ENCODE results near the gene DTWD1. TPM values are rescaled to one million over a fixed set of nuclear protein-coding genes. Genes with fewer than 3 reads are reported as not detected.
"Not testable (repeated sequence)": the region's sequence is repeated elsewhere in the genome, so short reads cannot be mapped to it uniquely, and the experiment has no call there.

The DTWD1 gene
- polyA plus RNA-seq, 3 donors: 8.3 to 11.8 (median 10.2) TPM

GRCh38 chr15:49664716-49665115 is 43.9 kb downstream of the DTWD1 start:
- Mint-ChIP-seq H3K27me3 (ENCODE audit: low read depth in 3 of 3) (no peaks in the 10 kb centered on the region), H3K4me1 (peaks cover 8% of the 10 kb centered on the region), H3K4me3 (no peak overlapping the region), H3K9me3 (peaks cover 0 to 2% (median 0%) of the 10 kb centered on the region in 7 donors), H3K27ac (no peak overlapping the region), H3K36me3 (no peaks in the 10 kb centered on the region)
- Histone ChIP-seq H3K36me3 (replicated peaks in 1 of 2; ENCODE audit: control insufficient read depth in 1 of 2, insufficient read depth in 2 of 2, low read length in 2 of 2) (no peaks in the 10 kb centered on the region), H3K9me3 (replicated peaks in 1 of 2; ENCODE audit: control insufficient read depth in 1 of 2, insufficient read depth in 1 of 2, low read length in 2 of 2) (no peaks in the 10 kb centered on the region), H4K20me1 (ENCODE audit: insufficient read depth, low read length) (no peaks in the 10 kb centered on the region), H3K4me2 (replicated peaks; ENCODE audit: extremely low read depth, low read length, poor library complexity, severe bottlenecking) (no peak overlapping the region), H3K4me3 (replicated peaks in 1 of 3; ENCODE audit: low read depth in 2 of 3, low read length in 3 of 3) (no peak overlapping the region), H3K4me1 (ENCODE audit: control insufficient read depth in 1 of 2, insufficient read depth in 2 of 2, low read length in 2 of 2) (no peaks in the 10 kb centered on the region), H2AFZ (ENCODE audit: insufficient read depth, low read depth, low read length, poor library complexity, severe bottlenecking) (no peak overlapping the region), H3K9ac (ENCODE audit: insufficient read depth, low read length, poor library complexity, severe bottlenecking) (no peak overlapping the region), H3K79me2 (ENCODE audit: insufficient read depth, low read length) (no peaks in the 10 kb centered on the region), H3K27me3 (ENCODE audit: control insufficient read depth in 2 of 2, insufficient read depth in 2 of 2, low read length in 2 of 2) (no peaks in the 10 kb centered on the region), H3K27ac (ENCODE audit: low read depth in 1 of 2, low read length in 2 of 2) (no peak overlapping the region)
- intact Hi-C loops (cut with micrococcal nuclease): no loop called here
- no peak for TF ChIP-seq CTCF (IDR thresholded peaks at IDR 0.05)
- no peak for DNase-seq
- no CpG with 5 or more reads among the region's 1 CpG for WGBS (ENCODE audit: insufficient coverage)

GRCh38 chr15:49666486-49666885 is 45.6 kb downstream of the DTWD1 start:
- WGBS (ENCODE audit: insufficient coverage): no CpG with 5 or more reads among the region's 3 CpGs
- H3K9me3 Mint-ChIP-seq; H3K4me3 ChIP-seq (replicated peaks in 1 of 3; ENCODE audit: low read depth in 2 of 3, low read length in 3 of 3); H3K9me3 ChIP-seq (replicated peaks in 1 of 2; ENCODE audit: control insufficient read depth in 1 of 2, insufficient read depth in 1 of 2, low read length in 2 of 2); H3K27ac ChIP-seq (ENCODE audit: low read depth in 1 of 2, low read length in 2 of 2); H2AFZ ChIP-seq (ENCODE audit: insufficient read depth, low read depth, low read length, poor library complexity, severe bottlenecking); H3K4me2 ChIP-seq (replicated peaks; ENCODE audit: extremely low read depth, low read length, poor library complexity, severe bottlenecking); H3K4me1 Mint-ChIP-seq; H3K36me3 ChIP-seq (replicated peaks in 1 of 2; ENCODE audit: control insufficient read depth in 1 of 2, insufficient read depth in 2 of 2, low read length in 2 of 2); intact Hi-C loops (cut with micrococcal nuclease); H3K9ac ChIP-seq (ENCODE audit: insufficient read depth, low read length, poor library complexity, severe bottlenecking); H3K79me2 ChIP-seq (ENCODE audit: insufficient read depth, low read length); H3K4me1 ChIP-seq (ENCODE audit: control insufficient read depth in 1 of 2, insufficient read depth in 2 of 2, low read length in 2 of 2); H3K4me3 Mint-ChIP-seq; H3K36me3 Mint-ChIP-seq; H3K27me3 Mint-ChIP-seq (ENCODE audit: low read depth in 3 of 3); H3K27me3 ChIP-seq (ENCODE audit: control insufficient read depth in 2 of 2, insufficient read depth in 2 of 2, low read length in 2 of 2); H4K20me1 ChIP-seq (ENCODE audit: insufficient read depth, low read length): not testable (repeated sequence)
- peak overlapping the region in 1 of 7 donors; percentile 14 for H3K27ac Mint-ChIP-seq
- DNase-seq: peak in 1 of 3 donors; percentile 2

All from CD14-positive monocyte (primary cell).